NCI-H2029 treated with DMSO at 0.1 percent for 48 hours (cell line): ENCODE measurements around the gene ASB2.

Experiments used
- DNase-seq: peaks from one replicate; lab custom pipeline; 2025; lab: John Stamatoyannopoulos, UW

ASB2 gene

DNA sequence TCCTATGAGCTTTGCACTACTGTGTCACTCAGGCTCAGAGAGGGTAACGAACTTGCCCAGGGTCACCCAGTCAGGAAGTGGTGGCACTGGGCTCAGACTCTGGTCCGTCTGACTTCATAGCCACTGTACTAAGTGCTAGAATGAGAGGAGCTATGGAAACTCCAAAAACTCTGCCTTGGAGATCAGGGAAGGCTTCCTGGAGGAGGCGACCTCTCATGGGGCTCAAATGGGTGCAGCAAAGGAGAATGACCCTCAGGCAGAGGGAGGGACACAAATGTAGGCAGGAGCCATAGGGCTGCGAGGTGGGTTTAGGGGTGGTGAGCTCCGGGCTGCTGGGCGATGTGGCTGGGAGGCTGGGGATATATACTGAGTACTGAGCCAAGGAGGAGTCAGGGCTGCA is 23.9 kb upstream of the ASB2 start:
- no peak for DNase-seq

DNA sequence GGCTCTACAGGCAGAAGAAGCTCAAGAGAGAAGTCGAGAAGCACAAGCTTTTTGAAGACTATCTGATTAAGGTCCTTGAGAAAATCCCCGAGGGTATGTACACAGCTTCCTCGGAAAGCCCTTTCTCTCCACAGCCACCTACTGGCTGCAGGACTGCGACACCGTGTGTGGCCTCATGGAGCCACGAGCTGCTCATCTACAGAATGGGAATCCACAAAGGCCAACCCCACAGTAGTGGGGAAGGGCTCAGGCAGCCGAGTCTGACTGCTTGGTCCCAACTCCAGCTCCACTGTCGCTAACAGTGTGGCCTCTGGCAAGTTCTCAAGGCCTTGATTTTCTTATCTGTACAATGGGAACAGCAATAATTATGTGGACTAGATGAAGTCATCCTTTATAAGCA is 23.2 kb upstream of the ASB2 start:
- no peak for DNase-seq

DNA sequence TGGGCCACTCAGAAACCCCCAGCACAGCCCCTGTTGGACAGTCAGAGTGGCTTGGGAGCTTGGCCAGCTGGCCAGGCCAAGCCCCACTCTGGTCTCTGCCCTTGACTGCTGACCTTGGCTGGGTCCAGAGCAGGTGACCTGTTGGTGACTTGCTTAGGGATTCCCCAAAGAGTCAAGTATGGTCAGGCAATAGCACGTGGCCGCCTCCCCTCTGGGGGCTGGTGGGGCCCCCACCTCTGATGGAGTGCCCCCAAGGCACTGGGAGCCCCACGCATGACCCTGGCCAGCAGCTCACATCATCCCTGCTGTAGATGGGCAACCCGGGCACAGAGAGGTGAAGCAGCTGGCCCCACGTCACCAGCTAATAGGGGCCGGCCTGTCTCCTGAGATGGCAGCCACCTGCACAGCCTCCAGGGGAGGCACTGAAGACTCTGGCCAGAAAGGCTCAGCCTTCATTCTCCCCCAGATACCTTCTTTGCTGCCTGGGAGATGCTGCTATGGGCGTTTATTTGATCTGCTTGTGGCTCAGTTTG is 22.6 kb upstream of the ASB2 start:
- no peak for DNase-seq

DNA sequence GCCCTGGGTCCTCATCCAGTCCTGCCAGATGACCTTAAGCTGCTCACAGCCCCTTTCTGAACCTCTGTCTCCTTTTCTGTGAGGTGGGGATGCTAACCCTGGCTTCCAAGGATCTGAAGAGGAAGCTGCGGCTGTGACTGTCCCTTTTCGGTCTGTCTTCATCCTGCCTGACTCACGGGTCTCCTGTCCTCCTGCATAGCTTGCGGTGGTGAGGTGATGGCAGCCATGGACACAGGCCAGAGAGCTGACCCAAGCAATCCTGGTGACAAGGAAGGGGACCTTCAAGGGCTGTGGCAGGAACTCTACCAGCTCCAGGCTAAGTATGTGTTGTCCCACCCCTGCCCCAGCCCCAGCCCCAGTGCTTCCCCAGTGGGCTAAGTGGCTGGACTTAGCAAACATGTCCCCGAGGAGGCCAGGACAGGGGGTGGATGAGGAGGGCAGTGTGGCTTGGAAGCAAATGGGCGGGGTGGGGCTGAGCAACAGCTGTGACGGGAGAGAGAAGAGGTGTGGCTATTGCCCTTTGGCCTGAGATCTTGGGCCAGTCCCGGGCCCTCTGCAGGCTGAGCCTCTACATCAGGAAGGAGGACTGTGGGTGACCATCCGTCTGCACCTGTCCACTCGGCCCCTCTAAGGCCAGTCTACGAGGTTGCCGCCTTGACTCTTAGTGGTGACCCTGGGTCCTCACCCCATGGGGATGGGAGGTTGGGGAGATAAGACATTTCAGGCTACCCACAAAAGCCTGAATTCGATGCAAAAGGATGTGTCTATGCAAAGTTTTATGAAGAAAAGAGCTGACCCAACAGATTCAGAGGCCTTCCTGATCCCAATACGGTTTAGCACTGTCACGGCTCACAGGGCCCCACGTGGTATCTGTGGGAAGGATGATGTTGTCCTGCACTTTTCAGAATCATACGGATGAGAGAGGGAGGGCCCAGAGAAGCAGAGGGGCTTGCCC is 21.8 kb upstream of the ASB2 start:
- DNase-seq = no peak

DNA sequence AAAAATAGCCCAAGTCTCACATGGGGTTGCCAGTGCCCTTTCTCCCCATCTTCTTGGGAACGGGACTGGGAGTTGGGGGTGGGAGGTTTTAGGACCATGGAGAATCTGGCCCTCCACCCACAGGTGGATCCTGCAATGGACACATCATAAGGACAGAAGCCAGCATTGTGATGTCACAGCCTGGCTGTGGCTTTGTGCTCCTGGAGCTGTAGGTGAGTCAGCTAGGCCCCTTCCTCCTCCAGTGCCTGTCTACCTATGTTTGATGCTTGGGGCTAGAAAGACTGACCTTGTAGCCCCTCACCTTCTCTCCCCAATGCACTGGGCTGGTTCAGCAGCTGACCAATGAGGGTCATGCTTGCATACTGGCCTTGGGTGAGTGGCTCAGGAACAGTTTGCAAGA is 20.7 kb upstream of the ASB2 start, which contains the start of gene CCDC197:
Gene CCDC197, plus strand, starts transcription at position 220 of the 400 bp plus-strand sequence. CDS start 831 bp downstream, outside the sequence.
- no peak for DNase-seq

DNA sequence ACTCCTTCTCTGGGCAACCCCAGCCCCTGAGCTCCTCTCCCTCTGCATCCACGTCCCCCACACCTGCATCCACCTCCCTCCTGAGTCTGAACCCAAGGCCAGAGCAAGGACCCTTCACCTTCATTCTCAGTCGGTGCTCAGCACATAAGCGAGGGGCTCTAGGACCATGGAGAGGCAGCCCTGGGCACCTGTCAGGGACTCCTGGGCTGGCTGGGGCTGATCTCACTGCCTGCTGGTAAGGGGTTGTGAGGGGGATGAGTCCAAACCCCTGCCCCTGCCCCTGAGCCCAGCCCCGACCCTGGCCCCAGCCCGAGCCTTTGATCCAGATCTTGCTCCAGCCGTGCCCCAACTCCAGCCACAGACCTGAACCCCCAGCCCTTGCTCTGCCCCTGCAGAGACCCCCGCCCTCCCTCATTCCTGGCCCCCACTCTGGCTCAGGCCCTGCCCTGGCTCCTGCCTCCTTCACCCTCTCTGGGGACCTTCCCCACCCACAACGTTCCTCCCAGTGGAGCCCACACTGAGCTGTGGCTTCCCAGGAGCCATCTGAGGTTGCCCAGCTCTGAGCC is 19.8 kb upstream of the ASB2 start:
- no peak for DNase-seq

DNA sequence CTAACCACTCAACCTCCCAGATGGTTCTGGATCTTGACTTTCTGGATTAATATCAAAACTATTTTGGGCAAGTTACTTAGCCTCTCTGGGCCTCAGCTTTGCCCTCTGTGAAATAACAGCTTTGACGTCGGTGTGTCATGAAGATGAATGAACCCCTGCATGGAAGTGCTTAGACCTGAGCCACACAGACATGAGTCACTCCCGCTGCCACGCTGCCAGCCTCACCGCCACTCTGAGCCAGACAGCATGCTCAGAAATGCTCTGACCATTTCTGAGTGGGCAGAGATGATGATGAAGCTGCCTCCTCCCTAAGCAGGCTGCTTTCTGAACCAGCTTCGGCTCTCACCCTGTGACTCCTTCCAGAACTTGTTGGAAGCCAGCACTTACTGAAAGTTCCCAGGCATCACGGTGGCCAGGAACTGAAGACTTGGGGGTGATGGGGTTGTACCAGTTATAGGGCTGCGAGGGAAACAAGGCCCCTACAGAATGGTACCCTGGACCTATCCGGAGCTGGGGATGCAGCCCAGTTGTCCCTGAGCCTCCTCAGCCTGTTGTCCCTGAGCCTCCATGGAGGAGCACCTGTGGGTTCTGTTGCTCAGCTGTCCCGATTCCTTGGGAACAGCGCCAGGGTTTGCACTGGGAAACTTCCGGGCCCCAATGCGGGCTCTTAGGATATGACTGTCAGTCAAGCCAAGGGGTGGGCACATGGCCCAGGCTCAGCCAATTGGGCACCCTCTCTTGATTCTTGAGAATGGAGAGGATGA is 18.7 kb upstream of the ASB2 start:
- no peak for DNase-seq

DNA sequence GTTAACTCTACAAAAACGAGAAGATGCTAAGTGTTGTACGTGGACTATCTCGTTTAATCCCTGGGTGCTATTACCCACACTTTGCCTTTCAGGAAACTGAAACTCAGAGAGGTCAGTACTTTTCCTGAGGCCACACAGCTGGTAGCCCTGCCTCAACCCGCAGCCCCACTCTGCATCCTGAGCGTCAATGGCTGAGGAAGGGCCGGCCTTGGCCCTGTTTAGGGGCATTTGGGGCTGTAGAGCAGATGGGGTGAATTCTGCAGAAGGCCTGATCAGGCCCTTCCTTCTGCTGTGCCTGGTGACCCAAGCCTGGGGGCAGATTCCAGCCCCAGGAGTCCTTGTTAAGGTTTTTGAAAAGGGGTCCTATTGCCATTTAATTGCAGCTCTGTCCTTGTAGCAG is 17.0 kb upstream of the ASB2 start:
- DNase-seq = no peak

DNA sequence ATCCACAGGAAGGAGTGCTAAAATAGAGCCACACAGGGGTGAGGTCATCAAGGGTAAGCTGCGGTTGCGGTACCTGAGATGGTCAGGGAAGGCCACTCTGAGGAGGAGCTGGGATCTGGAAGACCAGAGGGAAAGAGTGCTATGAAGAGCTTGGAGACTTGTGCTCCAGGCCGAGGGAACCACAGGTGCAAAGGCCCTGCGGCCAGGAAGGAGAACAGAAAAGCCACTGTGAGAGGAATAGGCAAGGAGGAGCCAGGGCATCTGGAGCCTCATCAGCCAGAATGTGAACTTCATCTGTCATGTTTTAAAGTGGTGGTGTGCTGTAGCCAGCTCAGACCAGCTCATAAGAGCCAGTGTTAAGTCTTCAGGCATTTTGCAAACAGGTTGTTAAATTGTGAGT is 15.3 kb upstream of the ASB2 start:
- DNase-seq = no peak

DNA sequence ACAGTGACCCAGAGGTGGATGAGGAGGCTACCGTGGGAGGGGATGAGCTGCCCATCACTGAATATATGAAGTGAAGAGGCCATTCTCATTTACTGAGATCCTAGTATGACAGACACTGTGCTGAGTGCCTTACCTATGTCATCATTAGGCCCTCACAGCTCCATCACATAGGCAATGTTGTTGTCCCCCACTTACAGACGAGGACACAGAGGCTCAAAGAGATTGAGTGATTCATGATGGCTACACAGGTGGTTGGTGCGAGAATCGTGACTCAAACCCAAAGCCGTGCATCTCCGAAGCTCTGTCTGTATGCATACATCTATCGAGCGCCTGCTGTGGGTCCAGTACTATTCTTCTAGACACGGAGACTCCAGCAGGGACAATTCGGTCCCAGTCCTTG is 14.8 kb upstream of the ASB2 start:
- no peak for DNase-seq

DNA sequence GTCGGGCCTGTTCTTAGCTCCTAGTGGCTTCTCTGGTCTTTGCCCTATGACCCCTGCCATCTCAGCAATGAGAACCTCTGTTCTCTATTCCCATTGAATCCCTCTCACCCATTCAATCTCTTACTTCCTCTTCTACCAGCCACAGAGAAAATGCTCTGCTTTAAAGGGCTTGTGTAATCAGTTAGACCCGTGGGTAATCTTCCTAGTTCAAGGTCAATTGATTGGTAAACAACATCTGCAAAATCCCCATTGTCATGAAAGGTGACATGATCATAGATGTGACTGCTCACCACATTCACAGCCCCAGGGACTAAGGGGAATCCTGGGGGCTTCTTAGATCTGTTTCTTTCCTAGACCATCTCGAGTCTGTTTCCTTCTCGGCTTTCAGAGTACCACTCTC is 13.6 kb upstream of the ASB2 start:
- DNase-seq = no peak

DNA sequence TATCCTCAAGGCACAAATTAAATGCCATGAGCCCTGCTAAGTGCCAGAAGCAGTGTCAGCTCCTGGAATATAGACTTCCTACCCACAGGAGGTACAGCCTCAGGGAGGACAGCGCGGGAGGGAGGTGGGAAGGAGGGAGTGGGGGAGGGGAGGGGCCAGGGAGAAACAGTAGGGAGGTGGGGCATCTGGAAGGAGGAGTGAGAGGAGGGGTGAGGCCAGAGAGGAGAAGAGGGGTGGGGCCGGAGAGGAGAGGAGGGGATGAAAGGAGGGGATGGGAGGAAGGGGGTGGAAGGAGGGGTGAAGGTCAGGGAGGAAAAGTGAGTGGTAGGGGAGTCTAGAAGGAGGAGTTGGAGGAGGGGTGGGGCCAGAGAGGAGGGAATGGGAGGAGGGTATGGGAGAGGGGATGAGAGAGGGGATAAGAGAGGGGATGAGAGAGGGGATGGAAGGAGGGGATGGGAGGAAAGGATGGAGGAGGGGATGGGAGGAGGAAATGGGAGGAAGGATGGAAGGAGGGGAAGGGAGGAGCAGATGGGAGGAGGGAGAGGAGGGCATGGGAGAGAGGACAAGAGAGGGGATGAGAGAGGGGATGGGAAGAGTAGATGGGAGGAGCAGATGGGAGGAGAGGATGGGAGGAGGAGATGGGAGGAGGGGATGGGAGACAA is 11.6 kb upstream of the ASB2 start:
- no peak for DNase-seq

DNA sequence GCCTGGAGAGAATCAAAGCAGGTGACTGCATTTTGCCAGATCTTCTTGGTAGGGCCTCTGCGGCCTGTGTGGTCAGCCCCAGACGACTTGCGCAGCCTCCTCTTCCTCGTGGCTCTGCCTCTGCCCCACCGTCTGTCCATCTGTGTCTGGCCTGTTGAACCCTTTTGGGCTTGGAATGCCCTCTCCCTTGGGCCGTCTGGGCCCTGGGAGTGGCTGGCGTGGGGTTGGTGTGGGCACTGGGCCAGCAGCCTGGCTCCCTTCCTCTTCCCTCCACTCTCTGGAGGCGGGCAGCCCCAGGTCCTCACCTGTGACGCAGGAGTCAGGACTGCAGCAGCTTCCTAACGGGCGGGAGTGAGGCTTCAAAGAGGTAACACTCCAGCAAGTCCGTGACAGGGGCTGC is 11.0 kb upstream of the ASB2 start:
- DNase-seq = no peak

DNA sequence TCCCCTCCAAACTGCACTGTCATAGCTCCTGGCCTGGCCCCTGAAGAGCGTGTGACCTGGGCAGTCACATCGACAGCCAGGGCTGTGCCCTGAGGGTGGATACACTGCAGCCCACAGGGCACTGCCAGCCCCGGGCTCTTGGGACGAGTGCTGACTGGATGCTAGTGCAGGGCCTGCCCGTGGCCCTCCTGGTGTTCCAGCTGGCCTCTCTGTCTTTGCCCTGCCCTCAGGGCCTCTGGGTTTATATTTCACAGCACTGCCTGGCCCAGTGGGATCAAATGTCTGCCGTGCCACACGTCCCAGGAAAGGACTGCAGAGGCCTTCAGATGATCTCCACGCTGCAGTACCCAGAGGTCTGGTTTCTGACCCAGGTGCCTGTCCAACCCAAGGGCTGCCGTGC is 10.6 kb upstream of the ASB2 start:
- DNase-seq = no peak

DNA sequence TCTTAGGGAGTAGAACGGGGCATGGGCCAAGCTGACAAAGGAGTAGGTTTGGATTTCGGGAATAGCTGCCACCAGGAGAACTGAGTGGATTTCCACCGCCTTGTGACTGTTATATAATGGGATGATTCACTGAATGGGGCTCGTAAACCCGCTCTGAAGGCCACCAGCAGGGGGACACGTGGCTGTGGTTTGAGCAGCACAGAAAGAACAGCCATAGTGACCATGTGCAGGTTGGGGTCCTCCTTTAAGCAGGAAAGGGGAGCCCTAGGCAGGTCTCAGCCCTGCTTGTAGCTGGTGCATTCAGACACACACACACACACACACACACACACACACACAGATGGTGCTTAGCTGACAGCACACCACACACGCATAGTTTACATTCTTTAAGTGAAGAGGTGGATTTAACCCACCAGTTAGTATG is 8.6 kb upstream of the ASB2 start:
- no peak for DNase-seq

DNA sequence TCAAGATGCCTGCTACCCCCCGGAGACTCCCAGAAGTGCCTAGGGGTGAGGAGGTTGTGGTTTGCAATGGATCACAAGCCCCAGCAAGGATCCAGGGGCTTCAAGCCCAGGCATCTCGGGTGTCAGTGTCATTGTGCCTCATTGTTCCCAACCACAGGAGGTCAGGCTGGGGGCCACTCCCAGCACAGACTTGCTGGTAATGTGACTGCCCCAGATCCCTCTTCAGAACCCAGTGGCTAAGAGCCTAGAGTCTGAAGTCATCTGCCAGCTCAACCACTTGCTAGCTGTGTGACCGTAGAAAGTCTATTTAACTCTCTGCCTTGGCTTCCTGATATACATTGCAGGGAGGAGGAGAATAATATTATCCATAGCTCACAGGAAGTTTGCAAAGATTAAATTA is 7.7 kb upstream of the ASB2 start:
- no peak for DNase-seq

DNA sequence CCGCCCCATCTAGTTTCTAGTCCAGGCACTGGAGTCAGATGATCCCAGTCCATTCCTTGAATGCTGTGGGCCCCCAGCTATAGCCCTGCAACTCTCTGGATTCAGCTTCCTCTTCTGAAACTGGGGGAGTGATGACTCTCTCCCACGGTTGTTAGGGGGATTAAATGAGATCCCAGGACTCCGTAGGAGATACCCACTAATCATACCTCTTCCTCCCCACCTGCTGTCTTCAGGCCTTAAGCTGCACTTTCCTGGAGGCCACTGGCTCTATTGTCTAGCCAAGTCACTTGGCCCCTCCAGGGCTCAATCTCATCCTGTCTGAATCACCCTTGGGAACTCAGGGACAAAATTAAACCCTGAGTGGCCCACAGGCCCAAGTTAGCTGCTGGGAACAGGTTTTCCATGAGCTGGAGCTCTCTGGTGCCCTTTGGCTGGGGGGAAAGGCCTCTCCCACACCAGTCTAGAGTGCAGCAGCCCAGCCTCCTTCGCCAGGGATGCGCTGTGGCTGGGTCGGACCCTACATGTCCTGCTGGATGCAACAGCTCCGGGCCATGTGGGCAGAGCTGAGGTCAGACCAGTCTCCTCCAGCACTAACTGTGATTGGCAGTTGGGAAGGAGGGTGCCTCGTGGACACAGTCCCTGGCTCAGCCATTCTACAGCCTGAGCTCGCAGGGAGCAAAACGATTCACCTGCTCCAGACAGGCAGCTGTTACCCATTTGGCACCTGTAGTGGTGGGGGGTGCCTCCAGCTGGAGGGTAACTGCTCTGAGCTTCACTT is 6.0 kb upstream of the ASB2 start:
- no peak for DNase-seq

DNA sequence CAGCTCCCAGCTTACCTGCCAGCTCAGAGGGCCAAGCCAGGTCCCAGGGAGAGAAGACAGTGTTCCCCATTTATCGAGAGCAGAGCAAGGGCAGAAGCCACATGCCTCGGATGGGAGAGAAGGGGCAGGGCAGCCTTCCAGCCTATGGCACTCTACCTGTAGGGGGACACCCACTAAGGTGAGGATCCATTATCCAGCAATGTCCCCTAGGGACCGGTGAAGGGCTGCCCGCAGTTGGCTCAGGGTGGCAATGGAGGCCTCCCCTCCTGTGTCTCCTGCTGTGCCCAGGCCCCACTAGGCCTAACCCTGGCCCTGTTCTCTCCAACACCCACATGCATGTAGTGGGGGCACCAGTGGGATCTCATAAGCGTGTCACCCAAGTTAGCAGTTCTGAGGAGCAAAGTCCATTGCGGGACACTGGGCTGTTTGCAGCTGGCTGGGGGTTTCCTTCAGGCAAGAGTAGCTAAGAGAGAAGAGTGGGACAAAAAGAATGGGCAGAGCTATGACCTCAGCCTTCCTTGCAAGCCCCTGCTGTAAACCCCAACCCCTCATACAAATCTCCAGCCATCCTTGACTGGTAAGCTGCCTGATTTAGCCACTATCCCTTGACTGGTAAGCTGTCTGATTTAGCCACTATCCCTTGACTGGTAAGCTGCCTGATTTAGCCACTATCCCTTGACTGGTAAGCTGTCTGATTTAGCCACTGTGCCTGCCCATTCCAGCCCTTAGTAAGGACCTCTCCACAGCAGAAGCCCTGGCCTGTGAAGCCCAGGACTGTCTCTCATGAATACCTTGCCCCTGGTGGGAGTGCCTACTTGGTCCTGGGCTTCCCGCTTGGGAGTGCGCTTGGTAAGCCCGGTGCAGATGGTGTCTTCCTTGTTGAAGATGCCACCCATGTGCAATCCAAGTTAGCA is 5.2 kb upstream of the ASB2 start:
- no peak for DNase-seq

DNA sequence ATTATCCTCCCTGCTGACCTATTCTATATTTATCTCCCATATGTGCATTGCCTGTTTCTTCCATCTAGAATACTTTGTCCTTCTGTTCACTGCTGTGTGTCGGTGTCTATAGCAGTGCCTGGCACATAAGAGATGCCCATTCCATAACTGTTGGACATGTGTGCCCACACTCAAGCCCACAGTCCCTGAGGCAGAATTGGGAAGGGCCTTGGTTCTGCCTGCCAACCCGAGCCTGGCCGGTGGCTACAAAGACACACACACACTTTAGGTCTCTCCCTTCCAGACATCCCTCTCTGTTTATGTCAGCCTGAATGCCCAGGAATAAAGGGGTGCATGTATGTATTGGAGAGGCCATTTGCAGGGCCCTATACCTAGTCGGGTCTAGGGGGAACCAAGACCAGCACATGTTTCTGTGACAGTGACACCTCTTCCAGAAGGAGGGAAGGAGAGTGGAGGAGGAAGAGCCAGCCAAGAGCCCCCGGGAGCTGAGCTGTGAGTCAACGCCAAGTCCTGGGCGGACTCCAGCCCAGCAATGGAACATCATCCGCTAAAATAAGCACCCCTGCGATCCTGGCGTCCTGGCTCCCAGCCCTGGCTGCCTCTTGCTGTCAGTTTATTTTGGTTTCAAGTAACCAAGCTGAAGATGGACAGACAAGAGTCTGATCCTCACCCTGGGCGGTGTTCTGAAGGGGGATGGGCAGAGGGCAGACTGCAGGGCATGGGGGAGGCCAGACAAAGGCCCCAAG is 4.3 kb upstream of the ASB2 start:
- no peak for DNase-seq
